Gastrocnemius medialis (tissue), 4 donors: ENCODE data around the gene PPM1E.

ENCODE experiments used
- POLR2A ChIP-seq, 2 donors: fragments of 450-650 bp; IDR thresholded peaks; one replicate each; pipeline ENCODE4 v1.6.1; 2017; ENCODE audit warnings: antibody characterized with exemption in 2 of 2, mild to moderate bottlenecking in 2 of 2, moderate library complexity in 2 of 2
- TF ChIP-seq, protein P1 (sequence below), 5 experiments: fragments of 450-650 bp in 3 of 5; fragments of 200-600 bp in 2 of 5; sonication (generic) in 2 of 5; IDR thresholded peaks in 4 of 5; conservative IDR thresholded peaks in 1 of 5; 1 replicate in 4 of 5; 2 replicates in 1 of 5; pipeline ENCODE4 v1.5.1; 2016 to 2019; ENCODE audit warnings: antibody characterized with exemption in 5 of 5, mild to moderate bottlenecking in 3 of 5, moderate library complexity in 3 of 5

GRCh38 chr17:58980706-58981481, 225.2 kb downstream of the PPM1E start:
- TF ChIP-seq, protein P1, sequence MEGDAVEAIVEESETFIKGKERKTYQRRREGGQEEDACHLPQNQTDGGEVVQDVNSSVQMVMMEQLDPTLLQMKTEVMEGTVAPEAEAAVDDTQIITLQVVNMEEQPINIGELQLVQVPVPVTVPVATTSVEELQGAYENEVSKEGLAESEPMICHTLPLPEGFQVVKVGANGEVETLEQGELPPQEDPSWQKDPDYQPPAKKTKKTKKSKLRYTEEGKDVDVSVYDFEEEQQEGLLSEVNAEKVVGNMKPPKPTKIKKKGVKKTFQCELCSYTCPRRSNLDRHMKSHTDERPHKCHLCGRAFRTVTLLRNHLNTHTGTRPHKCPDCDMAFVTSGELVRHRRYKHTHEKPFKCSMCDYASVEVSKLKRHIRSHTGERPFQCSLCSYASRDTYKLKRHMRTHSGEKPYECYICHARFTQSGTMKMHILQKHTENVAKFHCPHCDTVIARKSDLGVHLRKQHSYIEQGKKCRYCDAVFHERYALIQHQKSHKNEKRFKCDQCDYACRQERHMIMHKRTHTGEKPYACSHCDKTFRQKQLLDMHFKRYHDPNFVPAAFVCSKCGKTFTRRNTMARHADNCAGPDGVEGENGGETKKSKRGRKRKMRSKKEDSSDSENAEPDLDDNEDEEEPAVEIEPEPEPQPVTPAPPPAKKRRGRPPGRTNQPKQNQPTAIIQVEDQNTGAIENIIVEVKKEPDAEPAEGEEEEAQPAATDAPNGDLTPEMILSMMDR (IDR thresholded peaks at IDR 0.05 in 4 of 5, conservative IDR thresholded peaks at IDR 0.05 in 1 of 5): no peak
- TF ChIP-seq POLR2A (IDR thresholded peaks at IDR 0.05): no peak
